Activated naive CD4-positive, alpha-beta T cell treated with anti-CD3 and anti-CD28 coated beads, Interleukin-2, amount 50 U/mL, for 72 hours (primary cell): ENCODE data around the gene TMEFF2. TPM values are rescaled to one million over a fixed set of nuclear protein-coding genes. Genes with fewer than 3 reads are reported as not detected.
A peak's percentile ranks its signal among the peaks of the same experiment; 100 is the strongest.

Source experiments
- ATAC-seq, 2 donors: fragments of 150-1000 bp; cut with Tn5 transposase; 2 replicates each; pipeline ENCODE4 v1.10.0; 2021; ENCODE audit warnings: mild to moderate bottlenecking in 2 of 2, moderate library complexity in 2 of 2
- DNase-seq, 2 donors: peaks; one replicate each; pipeline ENCODE4 v3.0.0; 2021 to 2022; ENCODE audit warnings: low spot score in 2 of 2
- H3K27ac Mint-ChIP-seq, 2 donors: one replicate each; pipeline ENCODE4 v1.8.0; 2022; ENCODE audit warnings: mild to moderate bottlenecking in 2 of 2, mixed read lengths in 2 of 2
- H3K36me3 Mint-ChIP-seq, 2 donors: one replicate each; pipeline ENCODE4 v1.8.0; 2022; ENCODE audit warnings: mixed read lengths in 2 of 2
- H3K9me3 Mint-ChIP-seq, 2 donors: one replicate each; pipeline ENCODE4 v1.8.0; 2022; ENCODE audit warnings: mixed read lengths in 2 of 2
- total RNA-seq, 2 donors: library from RNA; stranded (reverse); gene quantifications; one replicate each; pipeline ENCODE4 v1.2.3, GENCODE V29; 2022

Gene TMEFF2
- total RNA-seq, 2 donors from 2014 or later: not detected

GRCh38 chr2:191950132-191950874 lies 244.4 kb downstream of the TMEFF2 start:
- H3K27ac Mint-ChIP-seq: no peak overlapping the region
- ATAC-seq: no peak
- H3K9me3 Mint-ChIP-seq: no peaks in the 10 kb centered on the region
- no peak for DNase-seq
- H3K36me3 Mint-ChIP-seq: no peaks in the 10 kb centered on the region

- DNase-seq (no peak), ATAC-seq (no peak)
- no peaks in the 10 kb centered on the region for H3K9me3 Mint-ChIP-seq
- H3K27ac Mint-ChIP-seq: no peak overlapping the region
- no peaks in the 10 kb centered on the region for H3K36me3 Mint-ChIP-seq
Observed at GRCh38 chr2:191947235-191947634, 247.5 kb downstream of the TMEFF2 start.

- no peak for ATAC-seq
Observed at GRCh38 chr2:191946471-191947182, 248.1 kb downstream of the TMEFF2 start.

GRCh38 chr2:191945623-191946022 lies 249.1 kb downstream of the TMEFF2 start:
- ATAC-seq: no peak
- no peak overlapping the region for H3K27ac Mint-ChIP-seq
- no peak for DNase-seq
- H3K9me3 Mint-ChIP-seq: no peaks in the 10 kb centered on the region
- H3K36me3 Mint-ChIP-seq: no peaks in the 10 kb centered on the region

More at GRCh38 chr2:191946471-191947182, 248.1 kb downstream of the TMEFF2 start:
- Mint-ChIP-seq H3K27ac (no peak overlapping the region), H3K9me3 (no peaks in the 10 kb centered on the region), H3K36me3 (no peaks in the 10 kb centered on the region)
- no peak for DNase-seq

- no peak for DNase-seq
- H3K36me3 Mint-ChIP-seq: no peaks in the 10 kb centered on the region
- ATAC-seq: no peak
- no peaks in the 10 kb centered on the region for H3K9me3 Mint-ChIP-seq
- no peak overlapping the region for H3K27ac Mint-ChIP-seq
Observed at GRCh38 chr2:191942739-191943103, 252.0 kb downstream of the TMEFF2 start.

- Mint-ChIP-seq H3K9me3 (no peaks in the 10 kb centered on the region), H3K36me3 (no peaks in the 10 kb centered on the region), H3K27ac (no peak overlapping the region)
- ATAC-seq: no peak
- DNase-seq: no peak
Observed at GRCh38 chr2:191942090-191942738, 252.5 kb downstream of the TMEFF2 start.

- H3K9me3 Mint-ChIP-seq: no peaks in the 10 kb centered on the region
- no peak for DNase-seq
- H3K27ac Mint-ChIP-seq: no peak overlapping the region
- no peaks in the 10 kb centered on the region for H3K36me3 Mint-ChIP-seq
- no peak for ATAC-seq
Observed at GRCh38 chr2:191941376-191941929, 253.3 kb downstream of the TMEFF2 start.

GRCh38 chr2:191938779-191939178 lies 256.0 kb downstream of the TMEFF2 start:
- Mint-ChIP-seq H3K36me3 (no peaks in the 10 kb centered on the region), H3K27ac (no peak overlapping the region), H3K9me3 (no peaks in the 10 kb centered on the region)
- DNase-seq (no peak), ATAC-seq (no peak)

- H3K27ac Mint-ChIP-seq: no peak overlapping the region
- no peak for DNase-seq
Observed at GRCh38 chr2:191936882-191937405, 257.8 kb downstream of the TMEFF2 start.

GRCh38 chr2:191935247-191935646 lies 259.5 kb downstream of the TMEFF2 start:
- no peak for ATAC-seq
- DNase-seq: no peak
- no peak overlapping the region for H3K27ac Mint-ChIP-seq
- no peaks in the 10 kb centered on the region for H3K36me3 Mint-ChIP-seq
- no peaks in the 10 kb centered on the region for H3K9me3 Mint-ChIP-seq

More at GRCh38 chr2:191936882-191937405, 257.8 kb downstream of the TMEFF2 start:
- Mint-ChIP-seq H3K9me3 (no peaks in the 10 kb centered on the region), H3K36me3 (no peaks in the 10 kb centered on the region)
- ATAC-seq: no peak

GRCh38 chr2:191933307-191934105 lies 261.2 kb downstream of the TMEFF2 start:
- peak; percentile 48 to 99 for ATAC-seq
- Mint-ChIP-seq H3K27ac (no peak overlapping the region), H3K9me3 (no peaks in the 10 kb centered on the region), H3K36me3 (no peaks in the 10 kb centered on the region)
- no peak for DNase-seq

GRCh38 chr2:191932286-191932685 lies 262.4 kb downstream of the TMEFF2 start:
- Mint-ChIP-seq H3K27ac (no peak overlapping the region), H3K36me3 (no peaks in the 10 kb centered on the region), H3K9me3 (no peaks in the 10 kb centered on the region)
- DNase-seq (no peak), ATAC-seq (no peak)

GRCh38 chr2:191931329-191931728 lies 263.4 kb downstream of the TMEFF2 start:
- ATAC-seq: no peak
- no peak for DNase-seq
- no peaks in the 10 kb centered on the region for H3K9me3 Mint-ChIP-seq
- H3K36me3 Mint-ChIP-seq: no peaks in the 10 kb centered on the region
- H3K27ac Mint-ChIP-seq: no peak overlapping the region

- H3K9me3 Mint-ChIP-seq: no peaks in the 10 kb centered on the region
- DNase-seq (no peak), ATAC-seq (no peak)
- no peak overlapping the region for H3K27ac Mint-ChIP-seq
- H3K36me3 Mint-ChIP-seq: no peaks in the 10 kb centered on the region
Observed at GRCh38 chr2:191930205-191930604, 264.5 kb downstream of the TMEFF2 start.

- Mint-ChIP-seq H3K27ac (no peak overlapping the region), H3K9me3 (no peaks in the 10 kb centered on the region), H3K36me3 (no peaks in the 10 kb centered on the region)
- ATAC-seq (no peak), DNase-seq (no peak)
Observed at GRCh38 chr2:191929288-191929687, 265.4 kb downstream of the TMEFF2 start.

- DNase-seq (no peak), ATAC-seq (no peak)
- no peaks in the 10 kb centered on the region for H3K9me3 Mint-ChIP-seq
- no peaks in the 10 kb centered on the region for H3K36me3 Mint-ChIP-seq
- H3K27ac Mint-ChIP-seq: no peak overlapping the region
Observed at GRCh38 chr2:191927991-191928390, 266.7 kb downstream of the TMEFF2 start.
